Measurements from ENCODE around the gene CCDC146.

DNA sequence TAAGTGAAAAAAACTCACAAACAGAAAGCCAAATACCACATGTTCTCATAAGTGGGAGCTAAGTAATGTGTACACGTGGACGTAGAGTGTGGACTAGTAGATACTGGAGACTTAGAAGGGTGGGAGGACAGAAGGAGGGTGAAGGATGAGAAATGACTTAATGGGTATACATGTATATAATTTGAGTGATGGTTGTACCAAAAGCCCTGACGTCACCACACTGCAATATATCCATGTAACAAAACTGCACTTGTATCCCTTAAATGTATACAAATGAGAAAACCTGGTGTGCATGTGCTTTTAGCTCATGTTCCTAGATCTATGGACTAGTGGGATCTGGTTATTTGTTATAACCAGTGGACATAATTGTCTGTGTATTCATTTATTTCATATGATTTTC lies 125.7 kb downstream of the CCDC146 start:
- TF ChIP-seq, protein P1, sequence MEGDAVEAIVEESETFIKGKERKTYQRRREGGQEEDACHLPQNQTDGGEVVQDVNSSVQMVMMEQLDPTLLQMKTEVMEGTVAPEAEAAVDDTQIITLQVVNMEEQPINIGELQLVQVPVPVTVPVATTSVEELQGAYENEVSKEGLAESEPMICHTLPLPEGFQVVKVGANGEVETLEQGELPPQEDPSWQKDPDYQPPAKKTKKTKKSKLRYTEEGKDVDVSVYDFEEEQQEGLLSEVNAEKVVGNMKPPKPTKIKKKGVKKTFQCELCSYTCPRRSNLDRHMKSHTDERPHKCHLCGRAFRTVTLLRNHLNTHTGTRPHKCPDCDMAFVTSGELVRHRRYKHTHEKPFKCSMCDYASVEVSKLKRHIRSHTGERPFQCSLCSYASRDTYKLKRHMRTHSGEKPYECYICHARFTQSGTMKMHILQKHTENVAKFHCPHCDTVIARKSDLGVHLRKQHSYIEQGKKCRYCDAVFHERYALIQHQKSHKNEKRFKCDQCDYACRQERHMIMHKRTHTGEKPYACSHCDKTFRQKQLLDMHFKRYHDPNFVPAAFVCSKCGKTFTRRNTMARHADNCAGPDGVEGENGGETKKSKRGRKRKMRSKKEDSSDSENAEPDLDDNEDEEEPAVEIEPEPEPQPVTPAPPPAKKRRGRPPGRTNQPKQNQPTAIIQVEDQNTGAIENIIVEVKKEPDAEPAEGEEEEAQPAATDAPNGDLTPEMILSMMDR (IDR thresholded peaks at IDR 0.05) = no peak
- no peak for TF ChIP-seq POLR2A (IDR thresholded peaks at IDR 0.05)
